H1 (cell line): ENCODE measurements around the gene TBC1D9B. TPM values are rescaled to one million over a fixed set of nuclear protein-coding genes. Genes with fewer than 3 reads are reported as not detected.

ENCODE experiments used
- ATF2 ChIP-seq: IDR thresholded peaks from 2 replicates; pipeline ENCODE4 v1.6.1; 2012; ENCODE audit warnings: low read length, inconsistent platforms
- CHD1 ChIP-seq: IDR thresholded peaks from 2 replicates; pipeline ENCODE4 v1.6.1; 2012; ENCODE audit warnings: low read depth, low read length, improper control_type of control experiment
- HDAC6 ChIP-seq: IDR thresholded peaks from one replicate; pipeline ENCODE4 v1.7.1; 2012; ENCODE audit warnings: low read depth, mild to moderate bottlenecking, inconsistent platforms, low read length, moderate library complexity
- polyA plus RNA-seq, 7 experiments: library from polyadenylated mRNA; depleted of rRNA in 3 of 7; stranded (reverse) in 5 of 7; unstranded in 2 of 7; fragments of >200 nt in 5 of 7; fragments of 200-250 nt in 2 of 7; gene quantifications; 1 replicate in 5 of 7; 2 replicates in 1 of 7; 4 replicates in 1 of 7; pipeline versions ENCODE4 v1.2.1 to v1.2.3, GENCODE V29; 2011 to 2013; ENCODE audit warnings: missing spikeins in 2 of 7, mixed read lengths in 2 of 7
- total RNA-seq: library from RNA; stranded (reverse); fragmentation: NEBNext Ultra II Directional; extraction: Animal tissue kit (Norgen Biotek cat#: 25700); gene quantifications from 2 replicates; pipeline ENCODE4 v1.2.1, GENCODE V29; 2021

TBC1D9B gene
- total and polyA plus RNA-seq, 2 of the 8 experiments (the other 6 are each of a cell fraction or from before 2014, with no cell fraction given) = 33.6 to 57.1 TPM

DNA sequence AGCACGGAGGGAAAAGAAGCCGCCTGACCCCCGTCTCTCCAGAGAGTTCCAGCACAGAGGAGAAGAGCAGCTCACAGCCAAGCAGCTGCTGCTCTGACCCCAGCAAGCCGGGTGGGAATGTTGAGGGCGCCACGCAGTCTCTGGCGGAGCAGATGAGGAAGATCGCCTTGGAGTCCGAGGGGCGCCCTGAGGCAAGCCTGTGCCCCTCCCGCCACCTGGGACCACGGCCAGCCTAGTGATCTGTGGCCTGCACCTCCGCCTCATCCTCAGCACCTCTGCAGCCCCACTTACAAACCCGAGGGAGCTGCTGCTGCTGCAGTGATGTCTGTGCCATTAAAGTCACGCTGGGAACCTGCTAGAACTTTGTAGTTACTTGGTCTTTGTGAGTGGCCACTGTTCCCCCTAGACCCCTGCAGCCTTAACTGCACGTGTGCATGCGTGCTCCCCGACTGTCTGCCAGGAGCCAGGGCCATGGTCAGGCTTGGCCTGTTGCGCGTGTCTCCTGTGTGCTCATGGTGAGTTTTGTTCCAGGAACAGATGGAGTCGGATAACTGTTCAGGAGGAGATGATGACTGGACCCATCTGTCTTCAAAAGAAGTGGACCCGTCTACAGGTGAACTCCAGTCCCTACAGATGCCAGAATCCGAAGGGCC lies 74.5 kb downstream of the TBC1D9B start (continued):
- TF ChIP-seq CHD1 (no peak), ATF2 (no peak), HDAC6 (no peak)
- TF ChIP-seq, all 59 proteins: peak for 0
